ENCODE measurements around the gene LRRC61.

Gene LRRC61

GRCh38 chr7:150329331-150330120 lies 6.4 kb downstream of the LRRC61 start:
- no peaks in the 10 kb centered on the region for H4K20me1 ChIP-seq (ENCODE audit: low read depth, low read length)
- H3K27me3 ChIP-seq (ENCODE audit: low read length), result no peaks in the 10 kb centered on the region
- H3F3A ChIP-seq (ENCODE audit: insufficient read depth), result no peaks in the 10 kb centered on the region
- H3K4me2 ChIP-seq (ENCODE audit: low read depth, low read length, poor library complexity, severe bottlenecking), result no peak overlapping the region
- no peak overlapping the region for H2AFZ ChIP-seq (ENCODE audit: low read depth, low read length, severe bottlenecking)
- H3K9ac ChIP-seq (ENCODE audit: low read length), result no peak overlapping the region
- H3K4me3 ChIP-seq (ENCODE audit: insufficient read depth, low read length, poor library complexity, severe bottlenecking), result no peak overlapping the region
- no peaks in the 10 kb centered on the region for H3K36me3 ChIP-seq (ENCODE audit: low read length)
- H3K9me3 ChIP-seq (ENCODE audit: insufficient read depth, low read length), result no peaks in the 10 kb centered on the region
- H3K27ac ChIP-seq (ENCODE audit: low read depth, low read length), result no peak overlapping the region
- no peak for TF ChIP-seq CTCF (IDR thresholded peaks at IDR 0.05; ENCODE audit: insufficient read depth, low read length, poor library complexity, severe bottlenecking)
- no peak for TF ChIP-seq EZH2phosphoT487 (conservative IDR thresholded peaks at IDR 0.05; ENCODE audit: low read length)
- no peaks in the 10 kb centered on the region for H3K79me2 ChIP-seq (ENCODE audit: insufficient read depth, low read length)
- H3K9me2 ChIP-seq (replicated peaks; ENCODE audit: insufficient read depth, low read length), result no peaks in the 10 kb centered on the region

GRCh38 chr7:150330211-150330885 lies 7.2 kb downstream of the LRRC61 start:
- TF ChIP-seq CTCF (IDR thresholded peaks at IDR 0.05; ENCODE audit: insufficient read depth, low read length, poor library complexity, severe bottlenecking), result no peak
- no peak for TF ChIP-seq EZH2phosphoT487 (conservative IDR thresholded peaks at IDR 0.05; ENCODE audit: low read length)
- no peaks in the 10 kb centered on the region for H4K20me1 ChIP-seq (ENCODE audit: low read depth, low read length)
- no peak overlapping the region for H3K27ac ChIP-seq (ENCODE audit: low read depth, low read length)
- H3F3A ChIP-seq (ENCODE audit: insufficient read depth), result no peaks in the 10 kb centered on the region
- no peaks in the 10 kb centered on the region for H3K79me2 ChIP-seq (ENCODE audit: insufficient read depth, low read length)
- H2AFZ ChIP-seq (ENCODE audit: low read depth, low read length, severe bottlenecking), result no peak overlapping the region
- H3K27me3 ChIP-seq (ENCODE audit: low read length), result no peaks in the 10 kb centered on the region
- H3K9me3 ChIP-seq (ENCODE audit: insufficient read depth, low read length), result no peaks in the 10 kb centered on the region
- no peaks in the 10 kb centered on the region for H3K36me3 ChIP-seq (ENCODE audit: low read length)
- no peak overlapping the region for H3K9ac ChIP-seq (ENCODE audit: low read length)
- H3K4me2 ChIP-seq (ENCODE audit: low read depth, low read length, poor library complexity, severe bottlenecking), result no peak overlapping the region
- H3K4me3 ChIP-seq (ENCODE audit: insufficient read depth, low read length, poor library complexity, severe bottlenecking), result no peak overlapping the region
- no peaks in the 10 kb centered on the region for H3K9me2 ChIP-seq (replicated peaks; ENCODE audit: insufficient read depth, low read length)

- Histone ChIP-seq H4K20me1 (ENCODE audit: low read depth, low read length) (no peaks in the 10 kb centered on the region), H3K79me2 (ENCODE audit: insufficient read depth, low read length) (no peaks in the 10 kb centered on the region), H3K9ac (ENCODE audit: low read length) (no peak overlapping the region), H3K9me3 (ENCODE audit: insufficient read depth, low read length) (no peaks in the 10 kb centered on the region), H3K9me2 (replicated peaks; ENCODE audit: insufficient read depth, low read length) (no peaks in the 10 kb centered on the region), H3K27me3 (ENCODE audit: low read length) (no peaks in the 10 kb centered on the region), H3K4me2 (ENCODE audit: low read depth, low read length, poor library complexity, severe bottlenecking) (no peak overlapping the region), H3F3A (ENCODE audit: insufficient read depth) (no peaks in the 10 kb centered on the region), H3K27ac (ENCODE audit: low read depth, low read length) (no peak overlapping the region), H3K4me3 (ENCODE audit: insufficient read depth, low read length, poor library complexity, severe bottlenecking) (no peak overlapping the region), H2AFZ (ENCODE audit: low read depth, low read length, severe bottlenecking) (no peak overlapping the region), H3K36me3 (ENCODE audit: low read length) (no peaks in the 10 kb centered on the region)
- no peak for TF ChIP-seq CTCF (IDR thresholded peaks at IDR 0.05; ENCODE audit: insufficient read depth, low read length, poor library complexity, severe bottlenecking)
- TF ChIP-seq EZH2phosphoT487 (conservative IDR thresholded peaks at IDR 0.05; ENCODE audit: low read length), result no peak
Observed at GRCh38 chr7:150332852-150333635, 9.9 kb downstream of the LRRC61 start.

Measured in SU-DHL-6 (cell line).